GM12878 (cell line): ENCODE results near the gene SMPX. TPM values are rescaled to one million over a fixed set of nuclear protein-coding genes. Genes with fewer than 3 reads are reported as not detected.

Source experiments
- ATAC-seq: fragments of 200-7000 bp; cut with Tn5 transposase; 3 replicates; pipeline ENCODE4 v1.9.1; 2020; ENCODE audit warnings: mild to moderate bottlenecking, moderate library complexity
- BruUV-seq: library from RNA; stranded (reverse); fragments of 400-500 nt; replicated peaks from 2 replicates; lab custom pipeline; 2021; lab: Mats Ljungman, UMichigan
- CTCF ChIA-PET: fragments of 300-600 bp; sonication (Branson Sonifier 250); formaldehyde crosslinking; extraction: SDS; loops from one replicate; lab custom pipeline; 2021; ENCODE audit warnings: inconsistent platforms; lab: Yijun Ruan, JAX
- POLR2A ChIA-PET: fragments of 350-600 bp; formaldehyde crosslinking; extraction: SDS; loops from one replicate; lab custom pipeline; 2021; ENCODE audit warnings: inconsistent platforms; lab: Charles Lee
- RAD21 ChIA-PET: fragments of 300-600 bp; sonication (Branson Sonifier 250); formaldehyde crosslinking; loops from one replicate; lab custom pipeline; 2023; ENCODE audit warnings: antibody characterized with exemption; ENCODE audit not compliant: unreplicated experiment; lab: Charles Lee
- SMC1A ChIA-PET: fragments of 300-600 bp; sonication (Branson Sonifier 250); formaldehyde crosslinking; loops from one replicate; lab custom pipeline; 2023; ENCODE audit not compliant: unreplicated experiment, uncharacterized antibody; lab: Charles Lee
- DNase-seq: peaks from one replicate; pipeline ENCODE4 v3.0.0-alpha.2; 2011; ENCODE audit warnings: low read depth, low spot score
- FAIRE-seq: peaks from 3 replicates; lab custom pipeline; 2011; peaks lifted over from hg19 to GRCh38; lab: Jason Lieb, UNC
- H2AFZ ChIP-seq: 2 replicates; pipeline ENCODE4 v1.6.0; 2011; ENCODE audit warnings: low read depth, low read length, control low read depth; ENCODE audit not compliant: control insufficient read depth
- H3K27ac ChIP-seq: 2 replicates; pipeline ENCODE4 v1.5.1; 2011; ENCODE audit warnings: control low read depth; ENCODE audit not compliant: control insufficient read depth, insufficient read depth
- H3K27me3 ChIP-seq, 2 experiments: replicated peaks in 1 of 2; 2 replicates each; pipeline versions ENCODE4 v1.6.0 to v1.6.1; 2011; ENCODE audit warnings: low read length in 1 of 2; ENCODE audit not compliant: control insufficient read depth in 2 of 2, insufficient read depth in 2 of 2
- H3K36me3 ChIP-seq, 2 experiments: 2 replicates each; pipeline ENCODE4 v1.5.1; 2011; ENCODE audit warnings: low read length in 1 of 2; ENCODE audit not compliant: control insufficient read depth in 2 of 2, insufficient read depth in 2 of 2
- H3K4me1 ChIP-seq: 2 replicates; pipeline ENCODE4 v1.6.1; 2011; ENCODE audit warnings: mild to moderate bottlenecking, low read length, moderate library complexity, mixed read lengths; ENCODE audit not compliant: control insufficient read depth, insufficient read depth
- H3K4me2 ChIP-seq: 2 replicates; pipeline ENCODE4 v1.6.0; 2011; ENCODE audit warnings: control low read depth; ENCODE audit not compliant: control insufficient read depth, insufficient read depth
- H3K4me3 ChIP-seq: fragments of 200-600 bp; sonication (generic); 2 replicates; pipeline ENCODE4 v1.5.1; 2016
- H3K79me2 ChIP-seq: 2 replicates; pipeline ENCODE4 v1.6.0; 2011; ENCODE audit warnings: low read length; ENCODE audit not compliant: control insufficient read depth, insufficient read depth
- H3K9ac ChIP-seq: 2 replicates; pipeline ENCODE4 v1.8.0; 2011; ENCODE audit warnings: low read length, control low read depth, mixed read lengths; ENCODE audit not compliant: control insufficient read depth, insufficient read depth
- H3K9me3 ChIP-seq: replicated peaks from 3 replicates; pipeline ENCODE4 v1.5.1; 2011; ENCODE audit warnings: mild to moderate bottlenecking, low read length; ENCODE audit not compliant: control insufficient read depth, insufficient read depth
- H4K20me1 ChIP-seq: 2 replicates; pipeline ENCODE4 v1.6.0; 2011; ENCODE audit not compliant: control insufficient read depth, insufficient read depth
- HDAC2 ChIP-seq: fragments of 200-600 bp; sonication (generic); IDR thresholded peaks from 2 replicates; pipeline ENCODE4 v1.6.1; 2017
- IRF3 ChIP-seq: fragments of 450-650 bp; IDR thresholded peaks from 2 replicates; pipeline ENCODE4 v1.6.1; 2014; ENCODE audit warnings: mild to moderate bottlenecking
- MTA3 ChIP-seq: IDR thresholded peaks from 2 replicates; pipeline ENCODE4 v1.6.1; 2012; ENCODE audit warnings: low read length, inconsistent platforms, borderline replicate concordance
- NR2F1 ChIP-seq: fragments of 450-650 bp; conservative IDR thresholded peaks from 2 replicates; pipeline ENCODE4 v1.6.1; 2017; ENCODE audit warnings: mild to moderate bottlenecking
- SMARCA5 ChIP-seq: fragments of 450-650 bp; IDR thresholded peaks from 2 replicates; pipeline ENCODE4 v1.6.1; 2017; ENCODE audit warnings: mild to moderate bottlenecking
- TARDBP ChIP-seq: IDR thresholded peaks from 2 replicates; pipeline ENCODE4 v1.6.1; 2016; ENCODE audit warnings: borderline replicate concordance
- WGBS: methylation state at CpG from one replicate; pipeline ENCODE4 v1.1.6; 2016; ENCODE audit warnings: low lambda C conversion rate; ENCODE audit not compliant: insufficient replicate concordance, insufficient coverage; ENCODE audit errors: missing lambda C conversion rate; 5-methylcytosine and 5-hydroxymethylcytosine counted together
- in situ Hi-C: fragments of 300-500 bp; cut with MboI; formaldehyde crosslinking; loops from 9 replicates; pipeline ENCODE4 v1.14.3; 2018; ENCODE audit warnings: mixed read lengths
- intact Hi-C: fragments of 100-400 bp; cut with micrococcal nuclease; formaldehyde crosslinking; loops from one replicate; pipeline ENCODE4 v1.14.2; 2022; ENCODE audit not compliant: unreplicated experiment
- polyA plus RNA-seq, 11 experiments: library from polyadenylated mRNA; depleted of rRNA in 4 of 11; unstranded in 6 of 11; stranded (reverse) in 5 of 11; fragments of >200 nt; fragmentation: Nextera tagmentation in 4 of 11; fragmentation: Illumina TruSeq in 1 of 11; extraction: Ambion mirVana in 4 of 11; extraction: Trizol in 1 of 11; gene quantifications; 1 replicate in 1 of 11; 2 replicates in 10 of 11; pipeline versions ENCODE4 v1.2.1 to v1.2.3, GENCODE V29; 2011 to 2016; ENCODE audit warnings: inconsistent platforms in 2 of 11, missing spikeins in 2 of 11, low read depth in 1 of 11
- total RNA-seq, 4 experiments: library from RNA; depleted of rRNA in 3 of 4; stranded (reverse); fragments of >200 nt in 3 of 4; fragmentation: Illumina TruSeq in 1 of 4; extraction: Trizol in 1 of 4; gene quantifications; 2 replicates each; pipeline versions ENCODE4 v1.2.1 to v1.2.3, GENCODE V29; 2013 to 2021
- TF ChIP-seq, protein P1 (sequence below): fragments of 450-650 bp; IDR thresholded peaks from 2 replicates; pipeline ENCODE4 v1.6.1; 2016; ENCODE audit warnings: mild to moderate bottlenecking
- TF ChIP-seq, protein P2 (sequence below): IDR thresholded peaks from 2 replicates; pipeline ENCODE4 v1.6.1; 2012; ENCODE audit warnings: low read depth, low read length, improper control_type of control experiment

The SMPX gene
- total and polyA plus RNA-seq, 10 of the 15 experiments (the other 5 are each of a cell fraction or from before 2014, with no cell fraction given): 0.08 to 0.09 TPM; not detected in 8

- DNase-seq (no peak), ATAC-seq (no peak), FAIRE-seq (no peak)
- in situ Hi-C loops (no loop called here), intact Hi-C loops (no loop called here)
- H2AFZ ChIP-seq: no peak overlapping the region
- TF ChIP-seq, protein P1, sequence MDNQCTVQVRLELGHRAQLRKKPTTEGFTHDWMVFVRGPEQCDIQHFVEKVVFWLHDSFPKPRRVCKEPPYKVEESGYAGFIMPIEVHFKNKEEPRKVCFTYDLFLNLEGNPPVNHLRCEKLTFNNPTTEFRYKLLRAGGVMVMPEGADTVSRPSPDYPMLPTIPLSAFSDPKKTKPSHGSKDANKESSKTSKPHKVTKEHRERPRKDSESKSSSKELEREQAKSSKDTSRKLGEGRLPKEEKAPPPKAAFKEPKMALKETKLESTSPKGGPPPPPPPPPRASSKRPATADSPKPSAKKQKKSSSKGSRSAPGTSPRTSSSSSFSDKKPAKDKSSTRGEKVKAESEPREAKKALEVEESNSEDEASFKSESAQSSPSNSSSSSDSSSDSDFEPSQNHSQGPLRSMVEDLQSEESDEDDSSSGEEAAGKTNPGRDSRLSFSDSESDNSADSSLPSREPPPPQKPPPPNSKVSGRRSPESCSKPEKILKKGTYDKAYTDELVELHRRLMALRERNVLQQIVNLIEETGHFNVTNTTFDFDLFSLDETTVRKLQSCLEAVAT: no peak
- TF ChIP-seq TARDBP (no peak), SMARCA5 (no peak), IRF3 (no peak), HDAC2 (no peak), NR2F1 (no peak), MTA3 (no peak)
- TF ChIP-seq, protein P2, sequence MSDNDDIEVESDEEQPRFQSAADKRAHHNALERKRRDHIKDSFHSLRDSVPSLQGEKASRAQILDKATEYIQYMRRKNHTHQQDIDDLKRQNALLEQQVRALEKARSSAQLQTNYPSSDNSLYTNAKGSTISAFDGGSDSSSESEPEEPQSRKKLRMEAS: no peak
- ChIA-PET RAD21 (interaction anchor here (0.6 kb wide), 1 partner anchor 379 kb away, joined by 3 read pairs; no protein-coding TSS in a partner anchor), CTCF (interaction anchor here (1.5 to 3.6 kb wide), 2 partner anchors 10 kb away, joined by 3 to 18 read pairs; no protein-coding TSS in a partner anchor), SMC1A (interaction anchor here (0.6 to 1.3 kb wide), 2 partner anchors 10 kb away, joined by 3 read pairs; no protein-coding TSS in a partner anchor), POLR2A (no interaction called here)
- no TSS peak for BruUV-seq
- no peaks in the 10 kb centered on the region for H3K4me1 ChIP-seq
- H3K4me3 ChIP-seq: no peak overlapping the region
- H3K36me3 ChIP-seq: no peaks in the 10 kb centered on the region
- H3K9ac ChIP-seq: no peak overlapping the region
- no peaks in the 10 kb centered on the region for H4K20me1 ChIP-seq
- H3K9me3 ChIP-seq: no peaks in the 10 kb centered on the region
- H3K27ac ChIP-seq: no peak overlapping the region
- H3K79me2 ChIP-seq: no peaks in the 10 kb centered on the region
- H3K4me2 ChIP-seq: no peak overlapping the region
- WGBS: 27% methylated on average over 6 of the region's 6 CpGs
- H3K27me3 ChIP-seq: no peaks in the 10 kb centered on the region
These were observed 959 bp downstream of the SMPX start for GRCh38 chrX:21756785-21757529.
